Activated CD8-positive, alpha-beta memory T cell treated with anti-CD3 and anti-CD28 coated beads, Interleukin-2, amount 50 U/mL, for 24 hours (primary cell): ENCODE measurements around the gene LAMTOR4.

Source experiments
- DNase-seq: peaks from one replicate; pipeline ENCODE4 v3.0.0-alpha.2; 2020; ENCODE audit errors: extremely low read depth

The LAMTOR4 gene

GRCh38 chr7:100200693-100201092 lies 52.0 kb downstream of the LAMTOR4 start:
- DNase-seq: no peak
